GM23248 (cell line): ENCODE results near the gene PRSS22. TPM values are rescaled to one million over a fixed set of nuclear protein-coding genes. Genes with fewer than 3 reads are reported as not detected.
A peak's percentile ranks its signal among the peaks of the same experiment; 100 is the strongest.

ENCODE experiments used
- DNase-seq: peaks from one replicate; pipeline ENCODE4 v3.0.0-alpha.2; 2015
- H2AFZ ChIP-seq: fragments of 200-600 bp; sonication (generic); 2 replicates; pipeline ENCODE4 v1.6.1; 2016; ENCODE audit warnings: antibody characterized with exemption
- H3F3A ChIP-seq: fragments of 200-600 bp; sonication (generic); 2 replicates; pipeline ENCODE4 v1.6.1; 2016; ENCODE audit warnings: mild to moderate bottlenecking, antibody characterized with exemption, mixed run types; ENCODE audit not compliant: insufficient read depth
- H3K27ac ChIP-seq: fragments of 200-600 bp; sonication (generic); 2 replicates; pipeline ENCODE4 v1.5.1; 2016; ENCODE audit warnings: mild to moderate bottlenecking
- H3K27me3 ChIP-seq: fragments of 200-600 bp; sonication (generic); replicated peaks from 2 replicates; pipeline ENCODE4 v1.6.1; 2016; ENCODE audit warnings: mild to moderate bottlenecking; ENCODE audit not compliant: insufficient read depth
- H3K36me3 ChIP-seq: fragments of 200-600 bp; sonication (generic); 2 replicates; pipeline ENCODE4 v1.6.1; 2016; ENCODE audit warnings: low read depth, mild to moderate bottlenecking
- H3K4me1 ChIP-seq: fragments of 200-600 bp; sonication (generic); 2 replicates; pipeline ENCODE4 v1.6.1; 2016; ENCODE audit warnings: mild to moderate bottlenecking; ENCODE audit not compliant: insufficient read depth
- H3K4me2 ChIP-seq: fragments of 200-600 bp; sonication (generic); one replicate; pipeline ENCODE4 v1.6.1; 2016; ENCODE audit warnings: mild to moderate bottlenecking; ENCODE audit not compliant: unreplicated experiment
- H3K4me3 ChIP-seq: fragments of 200-600 bp; sonication (generic); 2 replicates; pipeline ENCODE4 v1.5.1; 2016; ENCODE audit warnings: mild to moderate bottlenecking
- H3K79me2 ChIP-seq: fragments of 200-600 bp; sonication (generic); 2 replicates; pipeline ENCODE4 v1.6.1; 2016; ENCODE audit warnings: mild to moderate bottlenecking; ENCODE audit not compliant: insufficient read depth
- H3K9ac ChIP-seq: fragments of 200-600 bp; sonication (generic); 2 replicates; pipeline ENCODE4 v1.6.1; 2016; ENCODE audit warnings: mild to moderate bottlenecking
- H3K9me2 ChIP-seq: fragments of 200-600 bp; sonication (generic); 2 replicates; pipeline ENCODE4 v1.6.1; 2016; ENCODE audit warnings: mixed run types, mild to moderate bottlenecking, moderate library complexity; ENCODE audit not compliant: insufficient read depth
- H3K9me3 ChIP-seq: fragments of 200-600 bp; sonication (generic); one replicate; pipeline ENCODE4 v1.6.1; 2017; ENCODE audit warnings: low read depth
- H4K20me1 ChIP-seq: fragments of 200-600 bp; sonication (generic); 2 replicates; pipeline ENCODE4 v1.6.0; 2016; ENCODE audit not compliant: insufficient read depth
- EZH2 ChIP-seq: fragments of 200-600 bp; sonication (generic); IDR thresholded peaks from 2 replicates; pipeline ENCODE4 v1.6.1; 2018; ENCODE audit warnings: antibody characterized with exemption, mild to moderate bottlenecking; ENCODE audit not compliant: insufficient read depth, poor library complexity, severe bottlenecking
- EZH2phosphoT487 ChIP-seq: fragments of 200-600 bp; sonication (generic); IDR thresholded peaks from 2 replicates; pipeline ENCODE4 v1.6.1; 2018; ENCODE audit warnings: antibody characterized with exemption, moderate library complexity, mild to moderate bottlenecking, low read depth; ENCODE audit not compliant: insufficient read depth
- WGBS, 2 experiments: methylation state at CpG; one replicate each; pipeline ENCODE4 v1.1.6; 2015 to 2017; ENCODE audit warnings: low lambda C conversion rate in 2 of 2, low coverage in 1 of 2; ENCODE audit errors: missing lambda C conversion rate in 2 of 2; 5-methylcytosine and 5-hydroxymethylcytosine counted together
- in situ Hi-C: fragments of 300-500 bp; cut with MboI; formaldehyde crosslinking; loops from 2 replicates; pipeline ENCODE4 v1.15.0; 2020
- polyA plus RNA-seq: library from polyadenylated mRNA; unstranded; fragments of >200 nt; fragmentation: Nextera tagmentation; extraction: Ambion mirVana; gene quantifications from 2 replicates; pipeline ENCODE4 v1.2.1, GENCODE V29; 2016
- total RNA-seq: library from RNA; depleted of rRNA; stranded (reverse); fragments of >200 nt; shearing (Covaris generic); gene quantifications from 2 replicates; pipeline ENCODE4 v1.2.3, GENCODE V29; 2014

PRSS22 gene
- total and polyA plus RNA-seq, 2 experiments from 2014 or later = not detected

DNA sequence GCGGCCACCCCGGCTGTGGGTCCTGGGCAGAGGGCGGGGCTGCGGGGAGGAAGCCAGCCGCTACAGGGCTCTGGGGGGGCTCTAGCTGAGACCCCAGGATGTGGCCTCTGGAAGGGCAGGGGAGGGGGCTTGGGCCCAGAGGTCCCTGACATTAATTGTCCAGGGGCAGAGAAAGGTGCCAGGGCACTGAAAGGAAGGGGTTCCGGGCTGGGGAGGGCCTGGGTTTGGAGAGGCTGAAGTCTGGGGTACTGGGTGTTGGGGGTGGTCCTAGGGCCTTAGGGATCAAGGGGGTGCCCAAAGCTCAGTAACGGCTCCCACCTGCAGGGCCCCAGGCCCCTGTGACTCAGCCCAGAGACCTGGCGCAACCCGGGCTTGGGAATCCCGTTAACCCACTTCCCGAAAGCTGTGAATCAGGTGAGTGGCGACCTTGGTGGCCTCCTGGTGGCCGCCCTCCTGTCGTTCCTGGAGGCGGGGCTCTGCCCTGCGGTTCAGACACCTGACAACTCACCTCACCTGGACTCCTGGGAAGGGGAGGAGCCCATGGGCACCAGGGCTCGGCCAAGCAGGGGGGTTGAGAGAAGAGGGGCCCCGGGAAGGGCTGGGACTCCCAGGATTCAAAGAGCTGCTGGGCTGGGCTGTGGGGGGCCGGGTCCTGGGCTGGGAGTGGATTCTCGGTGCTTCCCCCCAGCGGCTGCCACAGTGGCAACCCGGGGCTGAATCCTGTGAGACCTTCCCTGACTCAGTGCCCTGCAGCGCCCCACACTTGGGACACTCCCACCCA is 465 bp upstream of the PRSS22 start:
- Histone ChIP-seq H2AFZ (no peak overlapping the region), H3K9ac (no peak overlapping the region), H3K9me3 (no peaks in the 10 kb centered on the region), H3K79me2 (no peaks in the 10 kb centered on the region), H3K4me2 (no peak overlapping the region), H3K27me3 (no peaks in the 10 kb centered on the region; the same call in 1 of the 2 replicates), H3F3A (no peaks in the 10 kb centered on the region), H3K9me2 (no peaks in the 10 kb centered on the region), H3K27ac (no peak overlapping the region), H3K4me1 (no peaks in the 10 kb centered on the region), H4K20me1 (no peaks in the 10 kb centered on the region), H3K36me3 (no peaks in the 10 kb centered on the region), H3K4me3 (no peak overlapping the region)
- DNase-seq = no peak
- 30 to 34% methylated on average over 22 to 23 of the region's 23 CpGs for WGBS, 2 experiments
- in situ Hi-C loops = no loop called here
- TF ChIP-seq EZH2phosphoT487 = no peak
- no peak for TF ChIP-seq EZH2

DNA sequence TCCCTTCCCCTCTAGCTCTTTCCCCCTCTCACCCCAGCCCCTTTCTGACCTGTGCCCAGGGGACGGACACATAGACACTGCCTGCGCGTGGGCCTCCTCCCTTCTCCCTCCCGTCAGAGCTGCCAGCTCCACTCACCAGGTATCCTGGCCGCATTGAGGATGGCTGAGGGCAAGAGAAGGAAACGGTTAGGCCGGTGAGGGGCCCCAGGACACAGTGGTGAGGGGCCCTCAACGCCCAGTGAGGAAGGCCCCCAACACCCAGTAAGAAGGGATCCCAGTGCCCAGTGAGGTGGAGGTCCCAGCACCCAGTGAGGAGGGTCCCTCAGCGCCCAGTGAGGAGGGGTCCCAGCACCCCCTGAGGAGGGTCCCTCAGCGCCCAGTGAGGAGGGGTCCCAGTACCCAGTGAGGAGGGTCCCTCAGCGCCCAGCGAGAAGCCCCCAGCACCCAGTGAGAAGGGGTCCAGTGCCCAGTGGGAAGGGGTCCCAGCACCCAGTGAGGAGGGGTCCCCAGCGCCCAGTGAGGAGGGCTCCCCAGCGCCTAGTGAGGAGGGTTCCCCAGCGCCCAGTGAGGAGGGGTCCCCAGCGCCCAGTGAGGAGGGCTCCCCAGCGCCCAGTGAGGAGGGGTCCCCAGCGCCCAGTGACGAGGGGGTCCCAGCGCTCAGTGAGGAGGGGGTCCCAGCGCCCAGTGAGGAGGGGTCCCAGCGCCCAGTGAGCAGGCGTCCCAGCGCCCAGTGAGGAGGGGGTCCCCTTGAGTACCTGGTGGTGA is 1.1 kb downstream of the PRSS22 start:
- 78 to 89% methylated on average over 14 to 21 of the region's 24 CpGs for WGBS, 2 experiments
- Histone ChIP-seq H2AFZ (no peak overlapping the region), H4K20me1 (no peaks in the 10 kb centered on the region), H3K27me3 (no peaks in the 10 kb centered on the region; the same call in 1 of the 2 replicates), H3F3A (no peaks in the 10 kb centered on the region), H3K9ac (no peak overlapping the region), H3K9me3 (no peaks in the 10 kb centered on the region), H3K4me1 (no peaks in the 10 kb centered on the region), H3K9me2 (no peaks in the 10 kb centered on the region), H3K27ac (no peak overlapping the region), H3K79me2 (no peaks in the 10 kb centered on the region), H3K4me3 (no peak overlapping the region), H3K36me3 (no peaks in the 10 kb centered on the region), H3K4me2 (no peak overlapping the region)
- in situ Hi-C loops = no loop called here
- TF ChIP-seq EZH2phosphoT487 (no peak), EZH2 (no peak)
- DNase-seq = no peak

GRCh38 chr16:2856061-2856670 is 1.8 kb downstream of the PRSS22 start:
- H3K27ac ChIP-seq = no peak overlapping the region
- no peaks in the 10 kb centered on the region for H3F3A ChIP-seq
- WGBS, 2 experiments = 91 to 93% methylated on average over 12 to 14 of the region's 14 CpGs
- TF ChIP-seq EZH2phosphoT487 (no peak), EZH2 (no peak)
- in situ Hi-C loops = no loop called here
- no peak overlapping the region for H3K4me3 ChIP-seq
- H3K4me1 ChIP-seq = no peaks in the 10 kb centered on the region
- no peaks in the 10 kb centered on the region for H4K20me1 ChIP-seq
- H3K4me2 ChIP-seq = no peak overlapping the region
- no peaks in the 10 kb centered on the region; the same call in 1 of the 2 replicates for H3K27me3 ChIP-seq
- no peak overlapping the region for H2AFZ ChIP-seq
- H3K9ac ChIP-seq = no peak overlapping the region
- H3K36me3 ChIP-seq = no peaks in the 10 kb centered on the region
- H3K9me3 ChIP-seq = no peaks in the 10 kb centered on the region
- no peaks in the 10 kb centered on the region for H3K79me2 ChIP-seq
- DNase-seq = peak; percentile 33
- no peaks in the 10 kb centered on the region for H3K9me2 ChIP-seq

DNA sequence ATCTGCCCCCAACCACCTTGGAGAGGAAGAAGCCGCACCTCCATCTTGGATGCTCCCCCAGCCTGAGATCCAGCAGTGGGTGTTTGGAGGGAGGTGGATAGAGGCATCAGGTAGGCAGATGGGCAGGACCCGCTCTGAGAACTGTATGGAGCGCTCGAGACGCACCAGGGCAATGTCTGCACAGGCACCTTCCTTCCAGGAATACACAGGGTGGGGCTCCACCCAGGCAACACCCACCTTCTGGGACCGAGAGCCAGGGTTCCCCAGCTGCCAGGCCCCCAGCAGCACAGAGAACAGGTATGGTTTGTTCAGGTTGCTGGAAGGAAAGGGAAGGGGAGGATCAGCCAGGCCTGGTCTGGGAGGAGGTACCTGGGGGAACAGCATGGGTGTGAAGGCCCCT is 2.4 kb downstream of the PRSS22 start:
- in situ Hi-C loops = no loop called here
- Histone ChIP-seq H3K4me3 (no peak overlapping the region), H3F3A (no peaks in the 10 kb centered on the region), H3K79me2 (no peaks in the 10 kb centered on the region), H3K4me1 (no peaks in the 10 kb centered on the region), H3K9ac (no peak overlapping the region), H3K27ac (no peak overlapping the region), H3K27me3 (no peaks in the 10 kb centered on the region; the same call in 1 of the 2 replicates), H3K36me3 (no peaks in the 10 kb centered on the region), H4K20me1 (no peaks in the 10 kb centered on the region), H3K9me2 (no peaks in the 10 kb centered on the region), H3K9me3 (no peaks in the 10 kb centered on the region), H3K4me2 (no peak overlapping the region), H2AFZ (no peak overlapping the region)
- DNase-seq = no peak
- TF ChIP-seq EZH2phosphoT487 (no peak), EZH2 (no peak)
- WGBS, 2 experiments = 64 to 67% methylated on average over 6 of the region's 6 CpGs
